ENCODE results near the gene NGDN.
"Not testable (repeated sequence)": the region's sequence is repeated elsewhere in the genome, so short reads cannot be mapped to it uniquely, and the experiment has no call there.

Gene NGDN

DNA sequence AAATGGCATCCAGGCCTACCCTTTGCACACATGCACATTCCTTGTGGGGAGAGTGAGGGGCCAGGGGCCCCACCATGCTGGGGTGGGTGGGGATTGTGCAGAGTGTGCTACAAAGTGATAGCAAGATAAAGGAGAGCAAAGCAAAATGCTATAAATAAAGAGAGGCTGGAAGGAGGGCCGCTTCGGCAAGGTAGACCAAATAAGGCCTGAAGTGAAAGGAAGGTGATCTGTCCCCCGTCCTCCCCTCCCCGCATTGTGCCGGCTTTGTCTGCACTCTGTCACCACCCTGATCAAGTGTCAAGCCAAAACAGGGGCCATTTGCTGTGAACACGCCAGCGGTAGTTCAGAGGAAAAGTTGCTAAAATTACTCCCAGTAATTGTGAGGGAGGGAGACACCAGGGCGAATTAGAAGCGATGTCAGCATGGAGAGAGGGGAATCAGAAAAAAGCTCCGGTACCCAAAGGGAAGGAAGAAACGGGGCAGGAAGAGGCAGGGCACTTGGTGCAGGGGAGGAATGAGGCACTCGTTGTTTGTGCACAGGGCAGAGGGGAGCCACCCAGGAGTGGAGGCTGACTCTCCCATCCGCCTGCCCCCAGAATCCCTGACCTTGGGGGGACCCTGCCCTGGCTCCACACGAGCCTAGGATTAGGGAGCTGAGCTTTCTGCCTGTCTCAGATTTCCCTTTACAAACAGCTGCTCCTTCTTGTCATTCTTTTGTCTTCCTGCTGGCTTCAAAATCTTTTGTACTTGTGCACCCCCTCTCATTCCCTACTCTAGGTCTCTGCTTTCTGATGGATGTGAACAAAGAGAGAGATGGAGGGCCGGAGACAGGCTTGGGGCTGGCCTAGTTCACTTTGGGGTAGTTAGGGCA lies 31.2 kb upstream of the NGDN start:
- Histone ChIP-seq H3K27ac (no peak overlapping the region), H3K4me3 (no peak overlapping the region)

DNA sequence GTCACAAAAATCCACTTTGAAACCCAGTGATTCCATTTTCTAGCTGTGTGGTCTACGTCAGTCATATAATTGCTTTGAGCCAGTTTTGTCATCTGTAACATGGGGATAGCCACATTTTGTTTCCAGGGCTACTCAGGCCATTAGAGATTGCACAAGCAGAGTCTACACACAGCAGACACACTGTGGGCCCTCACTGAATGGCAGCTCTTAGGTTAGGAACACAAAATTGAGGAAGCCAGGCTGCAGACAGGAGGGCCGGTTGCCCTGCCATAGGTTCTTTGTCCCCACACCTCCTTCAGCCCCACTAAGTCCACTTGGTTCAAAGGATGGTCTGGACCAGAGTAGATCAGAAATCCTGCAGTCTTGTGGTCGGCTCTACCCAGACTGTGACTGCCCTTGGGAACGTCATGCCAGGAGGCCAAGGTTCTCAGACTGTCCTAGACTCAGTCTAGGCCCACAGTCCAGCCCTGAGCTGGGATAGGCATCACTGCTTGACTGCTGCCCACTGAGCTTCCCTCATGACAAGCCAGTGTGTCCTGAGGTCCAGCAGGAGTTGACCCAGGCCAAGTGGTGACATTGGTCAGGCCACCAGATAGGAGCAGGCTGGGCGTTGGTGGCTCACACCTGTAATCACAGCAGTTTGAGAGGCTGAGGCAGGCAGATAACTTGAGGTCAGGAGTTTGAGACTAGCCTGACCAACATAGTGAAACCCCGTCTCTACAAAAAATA lies 30.2 kb upstream of the NGDN start:
- Histone ChIP-seq H3K4me3 (no peak overlapping the region), H3K27ac (no peak overlapping the region)

DNA sequence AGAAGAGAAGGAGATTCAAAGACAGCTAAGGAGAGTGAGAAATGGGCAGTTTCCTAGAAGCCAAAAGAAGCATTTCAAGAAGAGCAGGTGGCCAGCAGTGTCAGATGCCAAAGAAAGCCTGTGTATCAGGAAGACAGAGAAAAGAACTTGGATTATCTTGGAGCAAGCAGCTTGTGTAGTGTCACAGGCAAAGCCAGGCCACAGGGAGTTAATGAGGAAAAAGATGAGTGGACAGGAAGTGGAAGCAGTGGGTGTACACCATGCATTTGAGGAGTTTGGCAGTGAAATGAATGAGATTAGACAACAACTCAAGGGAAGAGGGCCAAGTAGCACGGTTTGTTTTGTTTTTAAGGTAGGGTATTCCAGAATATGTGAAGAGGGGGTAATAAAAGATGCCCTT lies 28.4 kb upstream of the NGDN start:
- no peak overlapping the region for H3K27ac ChIP-seq

DNA sequence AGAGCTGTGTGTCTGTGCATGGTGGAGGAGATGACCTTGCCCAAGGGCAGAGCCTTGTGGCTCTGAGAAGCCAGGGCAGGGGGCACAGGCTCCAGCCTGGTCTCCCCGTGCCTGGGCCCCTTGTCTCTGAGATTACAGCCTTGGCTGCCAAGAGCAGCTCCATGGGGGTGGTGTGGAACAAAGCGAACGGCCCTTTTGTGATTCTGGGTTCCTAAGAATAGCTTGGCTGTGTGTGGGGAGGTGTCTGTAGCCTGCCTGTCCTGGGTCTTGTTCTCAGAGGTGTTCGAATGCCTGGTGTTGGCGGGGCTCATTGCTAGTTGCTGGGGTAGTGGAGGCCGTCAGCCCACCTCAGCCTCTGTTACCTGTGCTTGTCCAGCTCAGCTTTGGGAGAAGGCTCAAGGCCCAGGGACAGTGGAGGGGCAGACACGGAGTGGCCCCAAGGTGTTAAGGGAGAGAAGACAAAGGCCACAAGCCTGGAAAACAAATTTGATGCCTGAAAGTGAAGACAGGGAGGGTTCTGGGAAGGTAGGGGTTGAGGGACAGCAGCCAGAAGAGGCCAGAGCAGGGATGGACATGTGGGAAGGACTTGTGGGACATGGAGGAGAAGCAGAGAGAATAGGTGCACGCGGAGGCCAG lies 26.7 kb upstream of the NGDN start:
- H3K27ac ChIP-seq: no peak overlapping the region
- no peak overlapping the region for H3K4me3 ChIP-seq

More for the DNA sequence above, 28.4 kb upstream of the NGDN start:
- H3K4me3 ChIP-seq: no peak overlapping the region

DNA sequence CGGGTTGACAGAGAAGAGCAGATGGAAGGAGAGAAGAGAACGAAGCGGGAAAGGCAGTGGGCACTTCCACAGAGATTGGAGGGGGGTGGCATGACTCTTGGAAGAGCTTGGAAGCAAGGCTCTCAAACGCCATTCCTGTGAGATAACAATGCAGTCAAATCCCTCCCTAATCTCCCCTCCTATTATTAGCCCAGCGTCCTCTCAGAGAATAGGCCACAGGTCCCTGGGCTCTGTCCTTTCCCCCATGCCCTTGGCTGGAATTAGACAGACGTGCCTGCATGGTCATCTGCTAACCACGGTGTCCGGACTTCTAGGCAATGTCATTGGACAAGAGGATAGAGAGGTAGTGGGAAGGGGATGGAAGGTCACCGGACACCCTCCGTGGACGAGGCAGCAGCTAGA lies 26.1 kb upstream of the NGDN start:
- no peak overlapping the region for H3K27ac ChIP-seq
- no peak overlapping the region for H3K4me3 ChIP-seq

DNA sequence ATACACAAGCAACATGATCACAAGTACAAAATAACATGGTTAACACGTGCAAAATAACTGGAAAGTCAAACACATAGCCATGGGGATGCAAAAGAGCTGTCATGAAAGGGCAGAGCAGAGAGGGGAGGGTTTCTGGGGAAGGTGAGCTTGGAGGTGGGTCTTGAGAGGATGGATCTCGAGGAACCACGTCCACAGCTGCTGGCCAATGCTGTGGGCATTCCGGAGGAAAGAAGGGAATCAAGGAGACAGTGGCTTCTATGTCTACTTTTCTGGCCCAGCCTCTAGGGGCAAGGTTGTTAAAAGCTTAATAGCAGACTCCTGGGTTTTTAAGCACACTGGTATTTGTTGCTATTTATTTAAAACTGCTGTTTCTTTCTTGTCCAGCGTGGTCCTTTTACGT lies 25.6 kb upstream of the NGDN start:
- Histone ChIP-seq H3K27ac (no peak overlapping the region), H3K4me3 (no peak overlapping the region)

DNA sequence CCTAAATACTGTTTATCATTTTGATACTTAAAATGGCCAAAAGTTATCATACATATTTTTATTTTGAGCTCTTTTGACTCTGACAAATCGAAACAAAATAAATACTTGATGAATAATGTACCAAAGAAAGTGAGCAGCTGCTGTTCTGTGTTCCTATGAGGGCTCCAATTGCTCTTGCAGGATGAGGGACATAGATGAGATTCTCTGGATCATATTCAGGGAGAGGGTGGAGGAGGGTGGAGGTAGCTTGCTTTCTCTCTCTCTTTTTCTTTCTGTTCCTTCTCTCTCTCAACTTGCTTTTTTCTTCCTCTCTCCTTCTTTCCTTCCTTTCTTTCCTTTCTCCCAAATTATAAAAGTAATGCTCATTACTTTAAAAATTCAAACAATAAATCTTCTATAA lies 25.2 kb upstream of the NGDN start:
- no peak overlapping the region for H3K27ac ChIP-seq
- no peak overlapping the region for H3K4me3 ChIP-seq

DNA sequence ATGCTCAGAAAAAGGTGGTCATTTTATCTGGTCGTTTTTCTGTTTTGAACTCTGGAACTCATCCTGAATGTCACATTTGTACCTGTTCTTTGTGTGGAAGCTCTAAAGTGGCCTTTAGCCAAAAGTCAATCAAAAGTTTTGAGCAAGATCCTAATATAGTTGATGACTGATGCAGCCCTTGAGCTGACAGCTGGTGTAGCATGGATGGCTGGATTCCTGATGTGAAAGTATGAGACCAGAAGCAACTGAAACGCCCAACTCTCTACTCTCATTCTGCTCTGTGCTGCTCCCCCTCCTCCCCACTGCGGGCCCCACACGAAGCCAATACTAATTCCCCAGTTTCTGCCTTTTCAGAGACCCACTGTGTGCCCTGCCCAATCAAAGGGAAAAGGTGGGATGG lies 23.7 kb upstream of the NGDN start:
- Histone ChIP-seq H3K27ac (peak overlapping the region in 1 of 21 experiments; percentile 18), H3K4me3 (no peak overlapping the region)

DNA sequence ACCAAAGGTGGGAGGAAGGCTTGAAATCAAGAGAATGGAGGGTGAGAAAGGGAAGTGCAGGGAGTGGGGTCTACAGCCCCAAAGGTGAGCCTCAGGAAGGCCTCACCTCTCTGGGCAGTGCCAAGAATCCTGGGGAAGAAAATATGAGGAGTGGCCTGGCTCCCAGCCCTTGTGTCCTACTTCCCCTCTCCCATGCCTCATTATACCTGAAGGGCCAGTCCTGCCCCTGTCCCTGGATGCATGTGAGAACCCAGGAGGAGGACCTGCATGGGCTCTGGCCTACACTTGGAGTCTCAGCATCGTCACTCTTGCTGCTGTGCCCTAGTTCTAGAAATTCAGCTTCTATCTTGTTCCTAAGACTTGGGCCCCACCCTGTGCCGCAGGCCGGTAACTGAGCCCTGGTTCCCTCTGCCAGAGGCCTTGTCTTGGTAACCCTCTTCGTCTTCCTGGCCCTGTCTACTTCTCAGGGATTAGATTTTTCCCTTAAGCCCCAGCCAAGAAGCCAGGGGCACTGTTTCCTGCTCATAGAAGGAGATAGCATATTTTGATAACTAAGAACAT lies 23.1 kb upstream of the NGDN start:
- Histone ChIP-seq H3K4me3 (no peak overlapping the region), H3K27ac (peak overlapping the region in 4 of 21 experiments; percentile 14 to 22 (median 18))

DNA sequence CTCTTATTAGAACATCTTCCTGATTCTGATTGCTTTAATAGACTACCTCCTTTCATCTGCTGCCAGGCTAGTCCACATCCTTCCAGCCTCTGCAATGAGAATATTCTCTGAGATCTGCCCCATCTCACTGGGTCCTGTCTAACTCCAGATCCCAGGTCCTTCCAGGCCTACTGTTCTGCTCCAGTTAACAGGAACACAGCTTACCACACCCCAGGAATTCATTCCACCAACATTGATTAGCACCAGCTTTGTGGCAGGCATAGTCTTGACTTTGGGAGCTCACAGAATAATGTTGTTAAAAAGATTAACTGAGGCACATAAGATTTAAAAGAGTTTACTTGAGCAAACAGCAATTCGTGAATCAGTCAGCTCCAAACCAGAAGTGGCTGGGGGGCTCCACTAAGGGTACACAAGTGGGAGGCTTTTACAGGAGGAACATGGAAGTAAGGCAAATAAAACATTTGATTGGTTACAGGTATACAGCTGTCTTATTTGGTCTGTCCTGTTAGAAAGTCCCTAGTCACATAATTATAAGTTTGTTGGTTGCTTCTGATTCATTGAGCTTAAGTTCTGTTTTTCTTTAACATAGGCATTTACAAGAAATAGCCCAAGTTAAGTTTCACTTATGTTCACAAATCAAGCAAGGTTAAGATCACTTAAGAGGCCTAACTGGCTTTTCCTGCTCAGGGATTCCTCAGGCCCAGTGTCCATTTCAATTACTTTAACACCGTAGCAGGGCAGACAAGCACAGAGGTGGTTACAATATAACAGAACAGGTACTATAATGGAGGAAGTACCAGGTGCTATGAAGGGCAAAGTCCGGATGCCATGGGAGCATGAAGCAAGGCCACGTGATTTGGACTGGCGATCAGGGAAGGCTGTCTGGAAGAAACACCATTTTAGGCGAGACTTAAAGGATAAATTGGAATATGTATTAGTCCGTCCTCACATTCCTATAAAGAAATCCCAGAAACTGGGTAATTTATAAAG lies 21.8 kb upstream of the NGDN start:
- no peak overlapping the region for H3K4me3 ChIP-seq
- H3K27ac ChIP-seq: peak overlapping the region in 1 of 21 experiments; percentile 22

DNA sequence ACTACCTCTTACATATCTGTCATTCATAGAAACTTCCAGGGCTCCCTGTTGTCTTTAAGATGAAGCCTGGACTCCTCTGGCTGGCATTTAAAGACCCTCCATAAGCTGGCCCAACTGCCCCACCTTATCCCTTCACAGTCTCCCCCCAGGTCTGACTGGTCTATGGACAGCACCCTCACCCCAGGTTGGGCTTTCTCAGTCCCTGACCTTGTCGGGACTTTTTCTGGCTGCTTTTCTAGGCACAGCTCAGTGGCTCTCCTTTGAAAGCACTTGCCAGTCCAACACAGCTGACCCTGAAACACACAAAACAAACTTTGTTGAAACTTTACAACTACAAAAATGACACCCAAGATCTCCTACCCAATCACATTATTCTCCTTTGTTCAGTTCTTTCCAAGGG lies 20.2 kb upstream of the NGDN start:
- Histone ChIP-seq H3K4me3 (no peak overlapping the region), H3K27ac (no peak overlapping the region)

DNA sequence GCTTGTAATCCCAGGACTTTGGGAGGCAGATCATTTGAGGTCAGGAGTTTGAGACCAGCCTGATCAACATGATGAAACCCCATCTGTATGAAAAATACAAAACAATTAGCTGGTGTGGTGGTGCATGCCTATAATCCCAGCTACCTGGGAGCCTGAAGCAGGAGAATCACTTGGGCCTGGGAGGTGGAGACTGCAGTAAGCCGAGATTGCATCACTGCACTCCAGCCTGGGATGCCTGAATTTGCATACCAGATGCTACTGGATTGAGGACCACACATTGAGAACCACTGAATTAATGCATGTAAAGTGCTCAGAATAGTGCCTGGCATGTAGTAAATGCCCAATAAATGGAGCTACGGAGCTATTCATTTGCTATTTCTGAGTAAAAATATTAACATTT lies 19.1 kb upstream of the NGDN start:
- no peak overlapping the region for H3K27ac ChIP-seq
- no peak overlapping the region for H3K4me3 ChIP-seq

DNA sequence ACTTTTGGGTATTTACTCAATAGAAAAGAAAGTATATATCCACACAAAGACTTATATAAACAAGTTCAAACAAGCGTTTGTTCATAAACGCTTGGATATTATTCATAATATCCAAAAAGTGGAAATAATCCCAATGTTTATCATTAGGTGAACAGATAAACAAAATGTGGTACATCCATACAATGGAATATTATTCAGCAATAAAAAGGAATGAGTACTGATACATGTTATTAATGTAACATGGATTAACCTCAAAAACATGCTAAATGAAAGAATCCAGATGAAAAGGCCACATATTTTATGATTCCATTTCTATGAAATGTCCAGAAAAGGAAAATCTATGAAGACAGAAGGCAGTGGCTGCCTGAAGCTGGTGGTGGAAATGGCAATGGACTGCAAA lies 17.3 kb upstream of the NGDN start:
- H3K4me3 ChIP-seq: no peak overlapping the region
- no peak overlapping the region for H3K27ac ChIP-seq

DNA sequence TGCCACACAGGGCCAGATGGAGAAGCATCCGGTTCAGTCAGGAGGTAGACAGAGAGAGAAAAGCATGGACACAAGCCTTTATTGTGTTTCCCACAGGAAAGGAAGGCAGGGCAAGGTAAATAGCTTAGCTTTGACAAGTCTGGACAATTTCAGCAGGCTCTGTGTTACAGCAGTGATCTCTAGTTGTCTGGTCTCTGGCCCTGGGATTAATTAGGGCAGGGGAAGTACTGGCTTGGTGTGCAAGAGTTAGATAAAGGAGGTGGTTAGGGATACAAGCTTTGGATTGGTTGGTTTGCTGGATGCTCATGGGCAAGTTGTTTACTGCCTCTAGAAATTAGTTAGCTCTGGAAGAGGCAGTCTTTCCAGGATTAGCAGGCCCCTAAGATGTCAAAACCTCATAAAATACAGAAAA lies 15.1 kb upstream of the NGDN start:
- H3K4me3 ChIP-seq: no peak overlapping the region
- peak overlapping the region in 1 of 21 experiments; percentile 17 for H3K27ac ChIP-seq

DNA sequence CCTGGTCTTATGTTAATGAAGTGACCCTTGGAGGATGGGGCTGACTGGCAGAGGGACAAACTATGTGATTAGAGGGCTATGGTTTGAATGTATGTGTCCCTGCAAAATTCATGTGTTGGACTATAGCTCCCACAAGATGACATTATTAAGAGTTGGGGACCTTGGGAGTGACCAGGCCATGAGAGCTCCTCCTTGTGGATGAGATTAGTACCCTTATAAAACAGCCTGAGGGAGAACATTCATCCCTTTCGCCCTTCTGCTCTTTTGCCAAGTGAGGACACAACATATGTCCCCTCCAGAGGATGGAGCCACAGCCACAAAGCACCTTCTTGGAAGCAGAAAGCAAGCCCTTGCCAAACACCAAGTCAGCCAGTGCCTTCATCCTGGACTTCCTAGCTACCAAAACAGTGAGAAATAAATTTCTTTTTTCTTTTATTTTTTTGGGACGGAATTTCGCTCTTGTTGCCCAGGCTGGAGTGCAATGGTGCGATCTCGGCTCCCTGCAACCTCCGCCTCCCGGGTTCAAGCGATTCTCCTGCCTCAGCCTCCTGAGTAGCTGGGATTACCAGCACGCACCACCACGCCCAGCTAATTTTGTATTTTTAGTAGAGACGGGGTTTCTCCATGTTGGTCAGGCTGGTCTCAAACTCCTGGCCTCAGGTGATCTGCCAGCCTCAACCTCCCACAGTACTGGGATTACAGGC lies 12.5 kb upstream of the NGDN start:
- H3K27ac ChIP-seq, H3K4me3 ChIP-seq: not testable (repeated sequence)

DNA sequence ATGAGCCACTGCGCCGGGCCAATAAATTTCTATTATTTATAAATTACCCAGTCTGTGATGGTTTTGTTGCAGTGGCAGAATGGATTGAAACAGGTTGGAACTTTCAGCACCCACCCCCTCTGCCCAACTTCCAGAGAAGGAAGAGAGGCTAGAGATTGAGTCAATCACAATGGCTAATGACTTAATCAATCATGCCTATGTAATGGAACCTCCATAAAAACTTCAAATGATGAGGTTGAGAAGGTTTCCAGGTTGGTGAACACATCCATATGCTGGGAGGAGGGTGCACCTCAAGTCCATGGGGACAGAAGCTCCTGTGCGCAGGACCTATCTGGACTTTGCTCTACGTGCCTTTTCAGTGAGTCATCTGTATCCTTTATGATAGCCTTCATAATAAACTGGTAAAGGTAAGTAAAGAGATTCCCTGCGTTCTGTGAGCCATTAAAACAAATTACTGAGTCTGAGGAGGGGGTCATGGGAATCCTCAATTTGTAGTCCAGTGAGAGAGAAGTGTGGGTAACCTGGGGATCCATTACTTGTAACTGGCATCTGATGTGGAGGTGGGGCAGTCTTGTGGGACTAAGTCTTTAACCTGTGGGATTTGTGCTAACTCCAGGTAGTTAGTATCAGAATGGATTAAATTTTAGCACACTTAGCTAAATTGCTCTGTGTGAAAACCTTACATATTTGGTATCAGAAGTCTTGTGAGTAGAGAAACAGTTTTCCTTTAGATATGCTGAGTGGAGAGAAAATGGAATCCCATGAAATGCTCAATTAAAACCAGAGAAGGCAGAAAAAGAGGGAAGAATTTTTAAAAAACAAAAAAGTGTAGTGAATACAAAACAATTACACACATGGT lies 11.7 kb upstream of the NGDN start:
- H3K27ac ChIP-seq: no peak overlapping the region
- no peak overlapping the region for H3K4me3 ChIP-seq

DNA sequence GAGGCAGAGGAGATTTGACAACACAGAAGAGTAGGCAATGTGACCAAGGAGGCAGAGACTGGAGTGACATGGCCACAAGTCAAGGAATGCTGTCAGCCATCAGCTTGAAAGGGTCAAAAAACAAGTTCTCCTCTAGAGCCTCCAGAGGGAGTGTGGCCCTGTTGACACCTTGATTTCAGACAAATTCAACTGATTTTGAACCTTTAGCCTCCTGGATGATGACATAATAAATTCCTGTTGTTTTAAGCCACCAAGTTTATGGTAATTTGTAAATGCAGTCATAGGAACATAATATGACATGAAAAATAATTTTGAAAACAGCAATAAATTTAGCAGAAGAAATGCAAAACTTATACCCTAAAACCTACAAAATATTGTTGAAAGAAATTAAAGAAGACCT lies 8.5 kb upstream of the NGDN start:
- no peak overlapping the region for H3K4me3 ChIP-seq
- no peak overlapping the region for H3K27ac ChIP-seq

DNA sequence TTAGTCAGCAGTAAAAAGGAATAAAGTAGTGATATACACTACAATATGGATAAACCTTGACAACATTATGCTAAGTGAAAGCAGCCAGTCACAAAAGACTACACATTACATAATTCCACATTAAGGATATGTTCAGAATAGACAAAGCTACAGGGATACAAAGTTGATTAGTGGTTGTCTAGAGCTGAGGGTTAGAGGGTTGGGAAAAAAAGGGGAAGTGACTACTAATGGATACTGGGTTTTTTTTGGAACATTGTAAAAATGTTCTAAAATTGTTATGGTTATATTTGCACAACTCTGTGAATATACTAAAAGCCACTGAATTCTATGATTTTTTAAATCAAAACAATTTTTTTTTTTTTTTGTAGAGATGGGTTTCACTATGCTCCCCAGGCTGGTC lies 4.8 kb upstream of the NGDN start:
- no peak overlapping the region for H3K27ac ChIP-seq
- no peak overlapping the region for H3K4me3 ChIP-seq

All from skin epidermis (tissue), 12 donors.